ENCODE measurements around the gene HS6ST2.

The HS6ST2 gene

GRCh38 chrX:132708529-132708928 lies 249.9 kb downstream of the HS6ST2 start:
- TF ChIP-seq POLR2A (IDR thresholded peaks at IDR 0.05; ENCODE audit: low read depth, low read length): no peak

GRCh38 chrX:132704769-132705168 lies 253.7 kb downstream of the HS6ST2 start:
- FAIRE-seq (no peak), DNase-seq (ENCODE audit: insufficient read length, low spot score) (no peak)
- no peak for TF ChIP-seq POLR2A (IDR thresholded peaks at IDR 0.05; ENCODE audit: low read depth, low read length)

More at GRCh38 chrX:132708529-132708928, 249.9 kb downstream of the HS6ST2 start:
- no peak for FAIRE-seq
- no peak for DNase-seq (ENCODE audit: insufficient read length, low spot score)

DNA sequence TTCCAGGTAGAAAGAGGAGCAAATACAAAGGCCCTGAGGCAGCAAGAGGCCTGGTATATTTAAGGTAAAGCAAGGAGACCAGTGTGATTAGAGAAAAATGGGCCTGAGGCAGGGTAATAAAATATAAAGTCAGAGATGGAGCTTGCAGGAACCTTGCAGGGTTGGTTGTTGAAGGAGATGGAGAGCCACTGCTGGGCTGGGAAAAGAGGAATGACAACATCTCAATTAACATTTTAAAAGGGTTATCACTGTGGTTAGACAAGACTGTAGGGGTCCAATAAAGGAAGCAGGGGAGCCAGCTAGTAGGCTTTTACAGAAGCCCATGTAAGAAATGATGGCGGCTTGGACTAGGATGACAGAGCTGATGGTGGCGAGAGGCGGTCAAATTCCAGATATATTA lies 264.0 kb downstream of the HS6ST2 start:
- DNase-seq (ENCODE audit: insufficient read length, low spot score) (no peak), FAIRE-seq (no peak)
- TF ChIP-seq POLR2A (IDR thresholded peaks at IDR 0.05; ENCODE audit: low read depth, low read length): no peak

DNA sequence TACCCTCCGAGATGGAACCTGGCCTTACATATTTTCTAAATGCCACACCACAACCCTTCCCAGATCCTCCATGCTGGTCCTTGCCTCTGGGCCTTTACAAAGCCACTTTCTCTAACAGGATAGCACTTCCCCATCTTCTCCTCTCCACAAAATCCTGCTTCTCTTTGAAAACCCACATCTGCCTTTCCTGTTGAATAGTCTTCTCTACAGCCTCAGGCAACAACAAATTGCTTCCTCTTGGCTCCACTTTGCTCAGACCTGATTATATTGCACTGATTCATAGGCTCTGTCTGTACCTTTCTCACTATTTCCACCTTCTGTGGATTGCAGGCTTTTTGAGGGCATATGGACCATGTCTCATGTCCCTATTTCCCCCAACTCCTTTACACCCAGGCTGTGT lies 265.9 kb downstream of the HS6ST2 start:
- no peak for TF ChIP-seq POLR2A (IDR thresholded peaks at IDR 0.05; ENCODE audit: low read depth, low read length)
- DNase-seq (ENCODE audit: insufficient read length, low spot score): no peak
- no peak for FAIRE-seq

DNA sequence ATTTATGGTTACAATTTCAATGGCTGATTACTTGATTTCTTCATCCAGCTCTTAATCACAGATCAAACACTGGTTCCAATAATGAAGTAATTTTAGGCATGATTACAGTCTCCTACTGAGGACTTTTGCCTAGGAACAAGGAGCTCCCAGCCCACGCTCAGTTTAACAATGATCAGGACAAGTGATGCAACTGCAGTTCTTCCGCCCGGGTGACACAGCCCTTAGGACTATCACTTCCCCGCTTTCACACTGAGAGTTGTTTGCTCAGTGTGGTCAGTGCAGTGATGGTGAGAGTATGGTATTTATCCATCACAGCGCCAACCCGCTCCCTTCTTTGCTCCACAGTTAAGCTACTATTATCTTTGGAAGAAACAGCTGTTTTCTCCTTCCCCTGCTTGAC lies 266.4 kb downstream of the HS6ST2 start:
- no peak for FAIRE-seq
- no peak for TF ChIP-seq POLR2A (IDR thresholded peaks at IDR 0.05; ENCODE audit: low read depth, low read length)
- DNase-seq (ENCODE audit: insufficient read length, low spot score): no peak

- FAIRE-seq: no peak
- no peak for DNase-seq (ENCODE audit: insufficient read length, low spot score)
- TF ChIP-seq POLR2A (IDR thresholded peaks at IDR 0.05; ENCODE audit: low read depth, low read length): no peak
Measured at GRCh38 chrX:132689612-132690563, 268.5 kb downstream of the HS6ST2 start.

DNA sequence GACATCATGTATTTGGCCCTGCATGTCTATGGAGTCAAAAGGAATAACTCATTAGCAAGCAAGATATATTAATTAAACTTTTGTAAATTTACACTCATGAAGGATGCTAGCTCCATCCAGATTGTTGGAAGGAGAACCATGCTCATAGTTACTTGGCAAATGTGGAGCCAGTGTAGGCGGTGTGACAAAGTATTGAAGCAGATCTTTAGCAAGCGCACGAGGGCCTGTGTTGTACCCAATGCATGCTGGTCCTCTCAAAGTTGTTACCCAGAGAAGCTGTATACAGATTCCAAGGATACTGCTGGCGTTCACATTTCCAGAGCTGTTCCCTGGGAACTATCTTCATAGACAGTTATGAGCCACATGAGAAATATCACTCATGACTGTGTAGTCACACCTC lies 273.2 kb downstream of the HS6ST2 start:
- FAIRE-seq (no peak), DNase-seq (ENCODE audit: insufficient read length, low spot score) (no peak)
- no peak for TF ChIP-seq POLR2A (IDR thresholded peaks at IDR 0.05; ENCODE audit: low read depth, low read length)

DNA sequence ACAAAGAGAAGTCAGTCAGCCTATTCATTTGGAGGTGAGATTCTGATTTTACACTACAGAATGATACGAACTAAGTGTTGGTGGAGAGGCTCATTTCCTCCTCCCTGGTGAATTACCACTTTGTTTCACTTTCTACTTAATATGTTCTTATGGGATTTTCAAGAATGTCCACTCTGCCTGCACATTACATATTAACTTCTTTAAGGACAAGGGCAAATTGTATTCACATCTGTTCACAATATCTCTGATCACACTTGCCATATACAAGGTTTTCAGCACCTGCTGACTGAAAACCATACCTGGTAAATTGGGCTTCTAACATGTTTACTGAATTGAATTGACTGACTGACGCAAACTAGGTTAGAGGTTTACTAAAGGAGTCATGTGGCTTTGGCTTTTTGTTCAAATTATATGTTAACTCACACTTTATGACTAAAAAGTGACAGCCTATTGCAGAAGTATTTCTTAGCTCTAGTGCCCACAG lies 281.2 kb downstream of the HS6ST2 start:
- FAIRE-seq (no peak), DNase-seq (ENCODE audit: insufficient read length, low spot score) (no peak)
- TF ChIP-seq POLR2A (IDR thresholded peaks at IDR 0.05; ENCODE audit: low read depth, low read length): no peak

- DNase-seq (ENCODE audit: insufficient read length, low spot score): no peak
- no peak for TF ChIP-seq POLR2A (IDR thresholded peaks at IDR 0.05; ENCODE audit: low read depth, low read length)
- no peak for FAIRE-seq
Measured at GRCh38 chrX:132676561-132677186, 281.8 kb downstream of the HS6ST2 start.

DNA sequence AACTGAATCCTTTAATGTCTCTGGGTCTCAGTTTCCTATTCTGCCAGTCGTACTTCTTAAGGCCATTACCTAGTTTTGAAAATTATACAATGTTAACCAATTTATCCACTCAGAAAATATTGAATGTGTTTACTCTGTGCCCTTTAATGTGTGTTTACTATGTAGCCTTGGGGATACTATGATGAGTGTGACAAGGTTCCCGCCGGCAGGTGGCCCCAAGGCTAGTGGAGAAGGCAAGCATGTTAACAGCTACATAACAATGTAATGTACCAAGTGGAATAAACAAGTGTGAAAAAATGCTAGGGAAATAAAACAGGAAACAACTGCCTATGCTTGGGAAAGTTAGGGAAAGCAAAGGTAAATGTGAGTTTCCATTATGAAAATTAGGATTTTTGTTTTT lies 282.3 kb downstream of the HS6ST2 start:
- no peak for DNase-seq (ENCODE audit: insufficient read length, low spot score)
- no peak for TF ChIP-seq POLR2A (IDR thresholded peaks at IDR 0.05; ENCODE audit: low read depth, low read length)
- FAIRE-seq: no peak

DNA sequence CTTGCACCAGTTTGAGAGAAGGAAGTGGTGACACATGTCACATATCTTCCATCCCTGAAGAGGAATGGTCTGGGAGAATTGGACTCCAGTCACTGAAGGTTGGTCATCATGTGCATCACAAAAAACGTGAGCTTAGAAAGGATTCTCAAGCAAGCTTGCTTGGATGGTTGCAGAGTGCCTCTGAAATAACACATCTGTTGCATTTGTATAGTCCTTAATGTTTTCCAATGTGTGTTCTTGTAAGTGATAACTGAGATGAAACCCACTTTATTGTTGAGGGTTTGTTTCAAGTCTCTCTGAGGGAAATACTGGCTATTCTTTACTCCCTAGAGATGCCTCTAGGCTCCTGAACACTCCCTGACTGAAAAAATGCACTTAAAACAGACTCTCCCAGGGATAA lies 285.1 kb downstream of the HS6ST2 start:
- FAIRE-seq (no peak), DNase-seq (ENCODE audit: insufficient read length, low spot score) (no peak)
- TF ChIP-seq POLR2A (IDR thresholded peaks at IDR 0.05; ENCODE audit: low read depth, low read length): no peak

DNA sequence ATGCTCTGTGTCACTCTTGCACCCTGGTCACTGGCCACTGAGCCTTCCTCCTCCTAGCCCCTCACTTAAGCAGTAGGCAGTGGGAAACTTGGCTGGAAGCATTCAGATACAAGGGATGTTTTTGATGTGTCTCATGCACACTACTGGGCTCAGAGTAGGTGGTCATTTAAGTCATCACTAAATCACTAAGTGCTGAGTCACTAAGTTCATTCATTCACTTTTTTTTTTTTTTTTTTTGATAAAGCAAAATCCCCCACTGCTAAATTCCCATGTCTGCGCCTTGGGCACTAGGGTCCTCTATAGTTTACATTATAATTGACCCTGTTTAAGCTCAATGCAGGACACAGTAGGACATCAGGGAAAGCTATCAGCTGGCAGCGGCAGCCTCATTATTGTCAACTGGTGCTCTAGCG lies 287.2 kb downstream of the HS6ST2 start:
- FAIRE-seq: no peak
- no peak for TF ChIP-seq POLR2A (IDR thresholded peaks at IDR 0.05; ENCODE audit: low read depth, low read length)
- no peak for DNase-seq (ENCODE audit: insufficient read length, low spot score)

DNA sequence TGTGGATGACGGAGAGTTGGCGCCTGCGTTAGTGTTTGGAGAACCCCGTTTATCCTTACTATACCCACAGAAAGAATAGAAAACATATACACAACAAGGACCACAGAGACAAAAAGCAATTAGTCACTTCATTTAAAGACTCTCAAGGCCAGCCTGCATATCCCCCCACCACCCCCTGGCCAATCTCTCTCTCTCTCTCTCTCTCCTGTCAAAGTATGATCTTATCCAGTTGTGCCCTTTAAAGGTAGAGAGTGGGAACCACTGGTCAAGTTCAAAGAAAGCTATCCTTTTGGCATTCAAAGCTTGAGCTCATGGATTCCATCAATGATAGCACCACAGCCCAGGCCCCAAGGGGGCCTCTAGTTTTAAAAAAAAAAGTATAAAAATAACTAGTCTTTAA lies 289.3 kb downstream of the HS6ST2 start:
- DNase-seq (ENCODE audit: insufficient read length, low spot score) (no peak), FAIRE-seq (no peak)
- TF ChIP-seq POLR2A (IDR thresholded peaks at IDR 0.05; ENCODE audit: low read depth, low read length): no peak

DNA sequence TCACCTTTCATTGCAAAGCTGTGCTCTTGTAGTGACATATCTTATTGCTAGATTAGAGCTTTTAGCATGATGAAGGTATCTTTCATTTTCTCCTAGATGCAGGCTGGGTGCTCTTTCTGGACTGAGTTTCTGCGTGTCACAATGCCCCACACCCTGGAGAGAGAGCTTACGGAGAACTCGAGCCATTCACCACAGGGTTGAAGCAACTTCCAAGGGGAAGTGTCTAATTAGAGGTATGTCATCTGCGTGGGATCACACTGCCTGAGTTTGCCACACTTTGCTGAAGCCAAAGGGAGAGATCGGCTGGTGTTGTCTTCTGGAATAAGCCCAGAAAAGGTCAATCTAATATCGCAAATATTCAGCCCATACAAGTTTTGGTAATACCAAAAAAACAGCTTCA lies 290.3 kb downstream of the HS6ST2 start:
- no peak for FAIRE-seq
- TF ChIP-seq POLR2A (IDR thresholded peaks at IDR 0.05; ENCODE audit: low read depth, low read length): no peak
- no peak for DNase-seq (ENCODE audit: insufficient read length, low spot score)

GRCh38 chrX:132665676-132666075 lies 292.8 kb downstream of the HS6ST2 start:
- no peak for FAIRE-seq

More at GRCh38 chrX:132665676-132666075, 292.8 kb downstream of the HS6ST2 start:
- TF ChIP-seq POLR2A (IDR thresholded peaks at IDR 0.05; ENCODE audit: low read depth, low read length): no peak
- DNase-seq (ENCODE audit: insufficient read length, low spot score): no peak
